ENCODE data around the gene PRPF40B. TPM values are rescaled to one million over a fixed set of nuclear protein-coding genes. Genes with fewer than 3 reads are reported as not detected.

Gene PRPF40B
- total and polyA plus RNA-seq, 2 donors from 2014 or later, result 20.1 to 33.3 TPM

DNA sequence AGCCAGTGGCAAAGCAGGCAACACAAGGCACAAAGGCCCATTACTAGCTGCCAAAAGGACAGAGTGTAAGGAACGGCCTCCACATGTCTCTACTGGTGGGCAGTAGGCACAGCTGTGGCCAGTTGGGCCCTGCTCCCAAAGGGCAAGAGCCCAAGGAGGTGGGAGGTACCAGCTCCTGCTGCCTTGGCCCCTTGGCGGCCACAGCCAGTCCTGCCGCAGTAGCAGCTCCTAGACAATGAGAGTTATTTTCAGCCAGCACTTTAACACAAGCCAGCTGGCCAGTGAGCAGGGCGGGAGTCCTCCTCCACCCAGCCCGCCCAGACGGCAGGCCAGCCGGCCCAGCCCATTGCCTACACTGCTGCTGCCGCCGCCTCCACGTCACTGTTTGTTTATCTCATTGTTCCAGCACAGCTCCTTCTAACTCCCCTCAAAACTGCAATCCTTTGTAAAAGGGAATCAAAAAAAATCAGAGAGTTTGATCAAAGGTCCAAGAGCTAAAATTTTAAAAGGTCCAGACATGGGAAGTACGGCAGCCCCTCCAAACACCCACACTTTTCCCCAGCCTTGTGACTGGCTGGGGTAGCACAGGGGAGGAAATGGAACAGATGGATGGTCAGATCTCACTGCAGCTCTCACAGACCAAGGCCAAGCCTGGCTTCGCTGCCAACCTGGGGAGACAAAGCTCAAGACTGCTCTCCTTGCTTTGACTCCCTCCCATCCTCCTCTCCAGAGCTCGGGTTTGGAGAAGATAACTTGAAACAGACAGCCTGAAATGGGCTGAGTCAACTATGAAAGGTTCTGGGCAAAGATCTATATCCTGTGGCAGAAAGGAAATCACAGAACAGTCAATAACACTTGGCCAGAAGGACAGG is 50.3 kb downstream of the PRPF40B start:
- peaks cover 22 to 43% (median 30%) of the 10 kb centered on the region in 3 donors for H3K4me1 ChIP-seq (ENCODE audit: control insufficient read depth in 2 of 3, insufficient read depth in 2 of 3, low read depth in 1 of 3, low read length in 3 of 3)
- H3K36me3 ChIP-seq (ENCODE audit: control insufficient read depth in 2 of 3, insufficient read depth in 3 of 3, low read length in 3 of 3), result no peaks in the 10 kb centered on the region
- DNase-seq, result peak; percentile 93 to 98 (median 96)
- intact Hi-C loops (cut with DNase I), result no loop called here
- no peaks in the 10 kb centered on the region for H3K27me3 ChIP-seq (ENCODE audit: control insufficient read depth, insufficient read depth, low read length)
- peak overlapping the region in 1 of 3 donors; percentile 28 for H3K4me3 ChIP-seq (ENCODE audit: low read length in 3 of 3)
- no peak for FAIRE-seq
- H3K9ac ChIP-seq (ENCODE audit: low read length in 3 of 3), result peak overlapping the region; percentile 22 to 76 (median 48)
- TF ChIP-seq, protein P1, sequence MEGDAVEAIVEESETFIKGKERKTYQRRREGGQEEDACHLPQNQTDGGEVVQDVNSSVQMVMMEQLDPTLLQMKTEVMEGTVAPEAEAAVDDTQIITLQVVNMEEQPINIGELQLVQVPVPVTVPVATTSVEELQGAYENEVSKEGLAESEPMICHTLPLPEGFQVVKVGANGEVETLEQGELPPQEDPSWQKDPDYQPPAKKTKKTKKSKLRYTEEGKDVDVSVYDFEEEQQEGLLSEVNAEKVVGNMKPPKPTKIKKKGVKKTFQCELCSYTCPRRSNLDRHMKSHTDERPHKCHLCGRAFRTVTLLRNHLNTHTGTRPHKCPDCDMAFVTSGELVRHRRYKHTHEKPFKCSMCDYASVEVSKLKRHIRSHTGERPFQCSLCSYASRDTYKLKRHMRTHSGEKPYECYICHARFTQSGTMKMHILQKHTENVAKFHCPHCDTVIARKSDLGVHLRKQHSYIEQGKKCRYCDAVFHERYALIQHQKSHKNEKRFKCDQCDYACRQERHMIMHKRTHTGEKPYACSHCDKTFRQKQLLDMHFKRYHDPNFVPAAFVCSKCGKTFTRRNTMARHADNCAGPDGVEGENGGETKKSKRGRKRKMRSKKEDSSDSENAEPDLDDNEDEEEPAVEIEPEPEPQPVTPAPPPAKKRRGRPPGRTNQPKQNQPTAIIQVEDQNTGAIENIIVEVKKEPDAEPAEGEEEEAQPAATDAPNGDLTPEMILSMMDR (IDR thresholded peaks at IDR 0.05; ENCODE audit: borderline replicate concordance, extremely low read depth, insufficient read depth), result peak; percentile 23
- H3K9me3 ChIP-seq (ENCODE audit: control insufficient read depth in 2 of 3, insufficient read depth in 1 of 3, low read length in 3 of 3), result no peaks in the 10 kb centered on the region
- H3K27ac ChIP-seq (ENCODE audit: low read depth in 2 of 2, low read length in 2 of 2), result peak overlapping the region; percentile 79 to 94

- no peaks in the 10 kb centered on the region for H3K27me3 ChIP-seq (ENCODE audit: control insufficient read depth, insufficient read depth, low read length)
- TF ChIP-seq, protein P1 (IDR thresholded peaks at IDR 0.05; ENCODE audit: borderline replicate concordance, extremely low read depth, insufficient read depth), result no peak
- FAIRE-seq (no peak), DNase-seq (no peak)
- intact Hi-C loops (cut with DNase I), result no loop called here
- no peaks in the 10 kb centered on the region for H3K36me3 ChIP-seq (ENCODE audit: control insufficient read depth in 2 of 3, insufficient read depth in 3 of 3, low read length in 3 of 3)
- no peaks in the 10 kb centered on the region for H3K9me3 ChIP-seq (ENCODE audit: control insufficient read depth in 2 of 3, insufficient read depth in 1 of 3, low read length in 3 of 3)
- peak overlapping the region in 2 of 3 donors; percentile 48 to 76 for H3K9ac ChIP-seq (ENCODE audit: low read length in 3 of 3)
- H3K4me3 ChIP-seq (ENCODE audit: low read length in 3 of 3), result no peak overlapping the region
- peak overlapping the region; percentile 79 to 94 for H3K27ac ChIP-seq (ENCODE audit: low read depth in 2 of 2, low read length in 2 of 2)
- peaks cover 22 to 43% (median 30%) of the 10 kb centered on the region in 3 donors for H3K4me1 ChIP-seq (ENCODE audit: control insufficient read depth in 2 of 3, insufficient read depth in 2 of 3, low read depth in 1 of 3, low read length in 3 of 3)
These were observed 51.1 kb downstream of the PRPF40B start for GRCh38 chr12:49674318-49674981.

DNA sequence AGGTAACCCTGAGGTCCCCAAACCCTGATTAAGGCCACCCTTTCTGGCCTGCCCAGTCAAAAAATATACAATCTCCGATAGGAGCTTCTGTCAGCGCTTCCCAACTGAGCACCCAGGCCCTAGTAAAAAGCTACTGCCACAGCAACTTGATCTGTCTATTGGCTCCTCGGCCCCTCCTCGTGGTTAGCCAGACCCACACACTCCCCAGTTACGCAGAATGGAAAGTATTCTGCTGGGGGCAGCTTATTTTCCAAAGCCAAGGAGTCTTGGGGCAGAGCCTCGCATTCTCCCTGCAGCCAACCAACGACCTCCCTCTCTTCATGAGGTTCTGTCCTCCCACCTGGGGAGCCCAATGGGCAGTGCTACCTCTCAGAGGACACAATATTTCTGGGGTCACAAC is 51.8 kb downstream of the PRPF40B start:
- H3K27me3 ChIP-seq (ENCODE audit: control insufficient read depth, insufficient read depth, low read length), result no peaks in the 10 kb centered on the region
- H3K9ac ChIP-seq (ENCODE audit: low read length in 3 of 3), result no peak overlapping the region
- H3K27ac ChIP-seq (ENCODE audit: low read depth in 2 of 2, low read length in 2 of 2), result peak overlapping the region; percentile 33 to 60
- DNase-seq (no peak), FAIRE-seq (no peak)
- H3K36me3 ChIP-seq (ENCODE audit: control insufficient read depth in 2 of 3, insufficient read depth in 3 of 3, low read length in 3 of 3), result no peaks in the 10 kb centered on the region
- TF ChIP-seq, protein P1 (IDR thresholded peaks at IDR 0.05; ENCODE audit: borderline replicate concordance, extremely low read depth, insufficient read depth), result no peak
- H3K4me3 ChIP-seq (ENCODE audit: low read length in 3 of 3), result no peak overlapping the region
- no peaks in the 10 kb centered on the region for H3K9me3 ChIP-seq (ENCODE audit: control insufficient read depth in 2 of 3, insufficient read depth in 1 of 3, low read length in 3 of 3)
- intact Hi-C loops (cut with DNase I), result no loop called here
- peaks cover 22 to 43% (median 30%) of the 10 kb centered on the region in 3 donors for H3K4me1 ChIP-seq (ENCODE audit: control insufficient read depth in 2 of 3, insufficient read depth in 2 of 3, low read depth in 1 of 3, low read length in 3 of 3)

Measured in kidney (tissue), 14 donors.